ENCODE measurements around the gene CIBAR2.

DNA sequence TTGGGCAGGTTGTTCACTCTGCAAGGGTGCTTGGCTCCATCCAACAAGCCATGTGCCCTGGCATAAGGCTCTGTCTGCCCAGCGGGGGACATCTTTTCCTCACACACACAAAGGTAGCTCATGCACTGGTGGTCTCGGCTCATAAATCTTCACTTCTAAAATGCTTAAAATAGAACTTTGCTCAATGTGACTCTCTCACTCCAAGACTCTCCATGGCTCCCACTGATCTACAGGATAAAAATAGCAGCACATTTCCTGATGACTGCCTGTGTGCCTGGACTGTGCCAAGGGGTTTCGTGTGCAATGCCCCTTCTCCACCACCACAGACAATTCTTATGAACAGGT is 15.1 kb upstream of the CIBAR2 start:
- TF ChIP-seq, protein P1, sequence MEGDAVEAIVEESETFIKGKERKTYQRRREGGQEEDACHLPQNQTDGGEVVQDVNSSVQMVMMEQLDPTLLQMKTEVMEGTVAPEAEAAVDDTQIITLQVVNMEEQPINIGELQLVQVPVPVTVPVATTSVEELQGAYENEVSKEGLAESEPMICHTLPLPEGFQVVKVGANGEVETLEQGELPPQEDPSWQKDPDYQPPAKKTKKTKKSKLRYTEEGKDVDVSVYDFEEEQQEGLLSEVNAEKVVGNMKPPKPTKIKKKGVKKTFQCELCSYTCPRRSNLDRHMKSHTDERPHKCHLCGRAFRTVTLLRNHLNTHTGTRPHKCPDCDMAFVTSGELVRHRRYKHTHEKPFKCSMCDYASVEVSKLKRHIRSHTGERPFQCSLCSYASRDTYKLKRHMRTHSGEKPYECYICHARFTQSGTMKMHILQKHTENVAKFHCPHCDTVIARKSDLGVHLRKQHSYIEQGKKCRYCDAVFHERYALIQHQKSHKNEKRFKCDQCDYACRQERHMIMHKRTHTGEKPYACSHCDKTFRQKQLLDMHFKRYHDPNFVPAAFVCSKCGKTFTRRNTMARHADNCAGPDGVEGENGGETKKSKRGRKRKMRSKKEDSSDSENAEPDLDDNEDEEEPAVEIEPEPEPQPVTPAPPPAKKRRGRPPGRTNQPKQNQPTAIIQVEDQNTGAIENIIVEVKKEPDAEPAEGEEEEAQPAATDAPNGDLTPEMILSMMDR (IDR thresholded peaks at IDR 0.05), result no peak
- no peak for TF ChIP-seq POLR2A (IDR thresholded peaks at IDR 0.05)
